Colonic mucosa (tissue), 4 donors: ENCODE results near the gene POC1A. TPM values are rescaled to one million over a fixed set of nuclear protein-coding genes. Genes with fewer than 3 reads are reported as not detected.
"Not testable (repeated sequence)": the region's sequence is repeated elsewhere in the genome, so short reads cannot be mapped to it uniquely, and the experiment has no call there.

ENCODE experiments used
- DNase-seq: peaks from one replicate; pipeline ENCODE4 v3.0.0-alpha.2; 2020
- H3K27ac ChIP-seq: fragments of 200-600 bp; one replicate; pipeline ENCODE4 v1.8.0; 2021
- H3K27me3 ChIP-seq: fragments of 200-600 bp; one replicate; pipeline ENCODE4 v1.8.0; 2021
- H3K36me3 ChIP-seq: fragments of 200-600 bp; one replicate; pipeline ENCODE4 v1.8.0; 2021
- H3K4me1 ChIP-seq: fragments of 200-600 bp; one replicate; pipeline ENCODE4 v1.8.0; 2021; ENCODE audit warnings: mild to moderate bottlenecking
- H3K4me3 ChIP-seq: fragments of 200-600 bp; one replicate; pipeline ENCODE4 v1.8.0; 2021
- H3K9ac ChIP-seq, 2 donors: one replicate each; pipeline ENCODE4 v1.7.0; 2013; ENCODE audit warnings: control low read depth in 2 of 2, low read depth in 2 of 2, low read length in 2 of 2
- H3K9me3 ChIP-seq: fragments of 200-600 bp; one replicate; pipeline ENCODE4 v1.8.0; 2021
- CTCF ChIP-seq: fragments of 200-600 bp; IDR thresholded peaks from one replicate; pipeline ENCODE4 v1.8.0; 2022; ENCODE audit warnings: antibody characterized with exemption, mild to moderate bottlenecking
- intact Hi-C: fragments of 100-400 bp; cut with DNase I; formaldehyde crosslinking; loops from one replicate; pipeline ENCODE4 v1.14.1; 2022
- total RNA-seq, 2 donors: library from RNA; stranded (reverse); fragmentation: NEBNext Ultra II Directional in 1 of 2; extraction: Animal tissue kit (Norgen Biotek cat#: 25700) in 1 of 2; gene quantifications; one replicate each; pipeline ENCODE4 v1.2.1, GENCODE V29; 2021
- donor health status: healthy.
- donor health status: DM: no; HTN: no; CAD: no.
- donor health status: DM: no; HTN: no; CAD: no.

POC1A gene
- total RNA-seq, 2 donors from 2014 or later: 7.6 to 33.7 TPM

DNA sequence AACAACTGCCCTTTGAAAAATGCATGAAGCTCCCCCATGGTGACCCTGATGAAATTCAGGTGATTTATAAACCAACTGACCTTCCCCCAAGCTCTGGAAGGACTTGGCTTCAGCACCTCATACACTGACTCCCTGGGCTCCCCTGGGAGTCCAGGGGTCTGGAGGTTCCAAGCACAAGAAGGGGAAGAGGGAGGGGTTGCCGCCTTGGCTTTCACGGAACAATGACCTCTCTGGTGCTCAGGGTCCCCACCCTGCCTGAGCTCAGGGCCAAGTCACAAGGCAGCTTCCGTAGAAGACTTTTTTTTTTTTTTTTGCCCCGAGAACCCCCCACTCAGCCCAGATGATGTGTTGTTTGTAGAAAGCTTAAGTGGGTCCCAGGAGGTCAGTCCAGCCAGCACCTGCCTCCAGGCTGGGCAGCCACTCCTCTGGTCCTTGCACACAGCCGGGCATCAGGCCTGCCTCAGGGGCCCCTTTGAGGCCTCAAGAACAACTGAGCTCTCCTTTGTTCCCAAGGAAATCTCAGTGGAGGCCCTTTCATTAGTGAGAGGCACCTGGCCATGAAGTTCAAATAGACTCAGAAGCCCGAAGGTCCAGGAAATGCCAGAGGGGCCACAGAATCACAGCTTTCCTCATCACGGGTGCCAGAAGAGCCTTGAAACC lies 29.7 kb upstream of the POC1A start:
- no peak overlapping the region for H3K4me3 ChIP-seq
- intact Hi-C loops: no loop called here
- no peak for TF ChIP-seq CTCF
- H3K27me3 ChIP-seq: no peaks in the 10 kb centered on the region
- H3K4me1 ChIP-seq: no peaks in the 10 kb centered on the region
- H3K9me3 ChIP-seq: no peaks in the 10 kb centered on the region
- H3K27ac ChIP-seq: no peak overlapping the region
- no peak for DNase-seq
- H3K9ac ChIP-seq: no peak overlapping the region
- H3K36me3 ChIP-seq: no peaks in the 10 kb centered on the region

DNA sequence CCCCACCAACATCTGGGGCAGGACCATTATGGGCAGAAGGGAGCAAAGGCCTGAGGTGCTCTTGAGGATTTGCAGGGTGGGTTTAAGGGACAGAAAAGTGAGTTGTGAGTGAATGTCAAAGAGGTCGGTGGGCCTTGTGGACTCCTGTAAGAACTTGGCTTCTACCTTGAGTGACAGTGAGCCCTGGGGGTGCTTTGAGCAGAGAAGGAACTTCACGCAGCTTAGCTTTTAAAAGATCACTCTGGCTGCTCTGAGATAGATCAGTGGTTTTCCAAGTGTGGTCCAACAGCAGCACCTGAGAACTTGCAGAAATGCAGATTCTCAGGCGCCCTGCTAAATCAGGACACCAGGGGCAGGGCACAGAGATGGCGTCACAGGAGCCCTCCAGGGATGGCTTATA lies 28.5 kb upstream of the POC1A start:
- Histone ChIP-seq H3K27me3 (no peaks in the 10 kb centered on the region), H3K4me3 (no peak overlapping the region), H3K27ac (no peak overlapping the region), H3K9ac (no peak overlapping the region), H3K9me3 (no peaks in the 10 kb centered on the region), H3K36me3 (no peaks in the 10 kb centered on the region), H3K4me1 (no peaks in the 10 kb centered on the region)
- intact Hi-C loops: no loop called here
- no peak for TF ChIP-seq CTCF
- DNase-seq: no peak

GRCh38 chr3:52182196-52182595 lies 28.0 kb upstream of the POC1A start:
- H3K36me3 ChIP-seq: no peaks in the 10 kb centered on the region
- H3K4me1 ChIP-seq: no peaks in the 10 kb centered on the region
- H3K9me3 ChIP-seq: no peaks in the 10 kb centered on the region
- no peak for TF ChIP-seq CTCF
- H3K4me3 ChIP-seq: no peak overlapping the region
- H3K9ac ChIP-seq: no peak overlapping the region
- intact Hi-C loops: no loop called here
- DNase-seq: no peak
- H3K27ac ChIP-seq: no peak overlapping the region
- H3K27me3 ChIP-seq: no peaks in the 10 kb centered on the region

DNA sequence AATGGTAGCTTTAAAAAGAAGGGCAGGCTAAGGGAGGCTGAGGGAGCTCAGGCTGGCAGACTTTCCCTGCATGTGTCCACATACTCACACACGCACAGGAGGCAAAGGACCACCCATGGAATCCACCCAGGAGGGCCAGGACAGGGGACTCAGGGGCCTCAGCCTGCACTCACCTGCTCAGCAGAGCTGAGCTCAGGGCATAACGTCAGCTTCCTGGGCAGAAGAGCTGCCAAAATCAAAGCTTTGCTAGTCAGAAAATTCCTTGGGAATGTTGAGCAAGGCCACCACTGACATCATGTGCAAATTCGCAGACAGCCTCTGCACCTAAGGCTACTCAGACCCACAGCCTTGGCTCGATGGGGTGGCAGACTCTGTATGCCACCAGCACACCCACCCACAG lies 27.3 kb upstream of the POC1A start:
- Histone ChIP-seq H3K9ac (no peak overlapping the region), H3K27ac (no peak overlapping the region), H3K4me3 (no peak overlapping the region), H3K9me3 (no peaks in the 10 kb centered on the region), H3K27me3 (no peaks in the 10 kb centered on the region), H3K36me3 (no peaks in the 10 kb centered on the region), H3K4me1 (no peaks in the 10 kb centered on the region)
- intact Hi-C loops: no loop called here
- no peak for TF ChIP-seq CTCF
- DNase-seq: no peak

DNA sequence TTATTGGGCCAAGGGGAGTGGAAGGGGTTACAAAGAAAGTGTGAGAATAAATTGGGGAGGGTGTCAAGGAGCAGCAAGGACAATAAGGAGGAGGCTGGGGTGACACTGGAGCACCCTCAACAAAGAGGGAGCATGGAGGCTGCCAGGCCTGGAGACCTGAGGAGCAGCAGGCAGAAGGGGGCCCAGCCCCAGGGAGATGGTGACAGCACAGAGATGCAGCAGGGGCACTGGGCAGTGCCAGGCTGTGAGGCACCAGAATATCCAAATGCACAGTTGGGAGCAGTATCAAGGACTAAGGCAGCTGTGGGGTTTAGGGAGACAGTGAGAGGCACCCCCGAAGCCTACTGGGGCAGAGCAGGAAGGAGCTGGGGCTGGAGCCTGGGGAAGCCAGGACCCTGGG lies 24.3 kb upstream of the POC1A start:
- Histone ChIP-seq H3K4me3 (no peak overlapping the region), H3K27me3 (no peaks in the 10 kb centered on the region), H3K9ac (no peak overlapping the region), H3K36me3 (no peaks in the 10 kb centered on the region), H3K9me3 (no peaks in the 10 kb centered on the region), H3K27ac (no peak overlapping the region), H3K4me1 (no peaks in the 10 kb centered on the region)
- DNase-seq: no peak
- intact Hi-C loops: no loop called here
- TF ChIP-seq CTCF: no peak

DNA sequence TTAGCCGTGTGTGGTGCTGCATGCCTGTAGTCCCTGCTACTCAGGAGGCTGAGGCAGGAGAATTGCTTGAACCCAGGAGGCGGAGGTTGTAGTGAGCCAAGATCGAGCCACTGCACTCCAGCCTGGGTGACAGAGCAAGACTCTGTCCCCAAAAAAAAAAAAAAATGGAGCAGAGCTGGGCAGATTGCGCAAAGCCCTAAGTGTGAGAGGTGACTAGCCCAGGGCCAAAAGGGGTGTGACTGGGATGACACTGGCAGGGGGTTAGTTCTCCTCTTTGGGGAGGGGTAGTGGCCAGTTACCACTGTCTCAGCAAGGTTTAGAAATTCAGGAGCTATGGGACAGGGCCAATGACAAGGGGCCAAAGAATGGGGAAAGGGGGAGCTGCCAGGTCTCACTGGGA lies 23.9 kb upstream of the POC1A start:
- intact Hi-C loops, H3K9ac ChIP-seq: not testable (repeated sequence)

More for the DNA sequence above, 23.9 kb upstream of the POC1A start:
- H3K9me3 ChIP-seq, H3K4me3 ChIP-seq, H3K27ac ChIP-seq, H3K36me3 ChIP-seq, H3K4me1 ChIP-seq, H3K27me3 ChIP-seq, DNase-seq: not testable (repeated sequence)
